Activated CD8-positive, alpha-beta memory T cell treated with anti-CD3 and anti-CD28 coated beads, Interleukin-2, amount 50 U/mL, for 4 hours (primary cell): Measurements from ENCODE around the gene GKN2.
"Not testable (repeated sequence)": the region's sequence is repeated elsewhere in the genome, so short reads cannot be mapped to it uniquely, and the experiment has no call there.

Experiments used
- DNase-seq: peaks from one replicate; pipeline ENCODE4 v3.0.0-alpha.2; 2020

Gene GKN2

DNA sequence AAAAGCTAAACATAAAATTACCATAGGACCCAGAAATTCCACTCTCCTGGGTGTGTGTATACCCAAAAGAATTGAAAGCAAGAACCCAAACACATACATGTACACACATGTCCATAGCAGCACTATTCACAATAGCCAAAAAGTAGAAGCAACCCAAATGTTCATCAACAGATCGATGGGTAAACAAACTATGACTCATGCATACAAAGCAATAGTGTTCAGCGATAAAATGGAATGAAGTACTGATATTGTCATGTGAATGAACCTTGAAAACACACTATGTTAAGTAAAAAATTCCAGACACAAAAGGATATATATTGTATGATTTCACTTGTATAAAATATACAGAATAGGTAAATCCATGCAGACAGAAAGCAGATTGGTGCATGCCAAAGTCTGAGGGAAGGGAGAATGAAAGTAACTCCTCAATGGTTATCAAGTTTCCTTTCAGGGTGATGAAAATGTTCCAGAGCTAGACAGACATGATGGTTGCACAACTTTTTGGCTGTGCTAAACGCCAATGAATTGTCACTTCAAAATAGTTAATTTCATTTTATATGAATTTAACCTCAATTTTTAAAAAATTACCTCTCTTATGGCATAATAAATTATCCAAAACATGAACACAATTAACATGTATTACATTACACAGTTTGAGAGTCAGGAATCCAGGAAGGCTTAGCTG, 35.5 kb downstream of the GKN2 start:
- no peak for DNase-seq

DNA sequence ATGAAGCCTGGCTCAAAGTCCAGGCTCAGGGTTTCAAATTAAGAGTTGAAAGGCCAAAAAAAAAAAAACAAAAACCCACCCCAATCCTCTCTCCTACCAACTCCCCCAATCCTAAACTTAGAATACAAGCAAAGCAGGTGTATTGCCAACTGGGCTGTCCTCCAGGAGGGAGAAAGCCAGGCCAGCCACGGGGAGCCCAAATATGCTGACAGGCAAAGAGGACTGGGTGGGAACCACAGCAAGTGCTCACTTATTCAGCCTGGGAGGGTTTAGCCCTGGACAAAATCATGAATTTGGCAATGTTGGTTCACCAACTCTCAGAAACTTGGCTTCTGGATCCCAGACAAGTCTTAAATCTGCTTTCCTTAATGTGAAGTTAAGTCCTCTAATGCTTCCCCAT, 36.5 kb downstream of the GKN2 start:
- no peak for DNase-seq

DNA sequence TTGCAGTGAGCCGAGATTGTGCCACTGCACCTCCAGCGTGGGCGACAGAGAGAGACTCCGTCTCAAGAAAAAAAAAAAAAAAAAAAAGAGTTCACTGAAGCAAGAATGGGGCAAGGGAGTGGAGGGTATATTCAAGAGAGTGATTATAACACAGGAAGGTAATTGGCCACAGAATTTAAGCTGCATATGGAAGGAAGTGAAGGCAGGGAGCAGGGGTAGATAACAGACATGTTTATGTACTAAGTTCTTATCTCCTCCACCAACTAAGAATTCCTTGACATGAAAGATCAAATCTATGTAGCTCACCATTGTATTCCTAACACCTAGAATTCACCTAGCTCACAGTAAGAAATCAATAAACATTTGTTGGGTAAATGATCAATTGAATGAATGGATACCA, 37.3 kb downstream of the GKN2 start:
- DNase-seq = no peak

DNA sequence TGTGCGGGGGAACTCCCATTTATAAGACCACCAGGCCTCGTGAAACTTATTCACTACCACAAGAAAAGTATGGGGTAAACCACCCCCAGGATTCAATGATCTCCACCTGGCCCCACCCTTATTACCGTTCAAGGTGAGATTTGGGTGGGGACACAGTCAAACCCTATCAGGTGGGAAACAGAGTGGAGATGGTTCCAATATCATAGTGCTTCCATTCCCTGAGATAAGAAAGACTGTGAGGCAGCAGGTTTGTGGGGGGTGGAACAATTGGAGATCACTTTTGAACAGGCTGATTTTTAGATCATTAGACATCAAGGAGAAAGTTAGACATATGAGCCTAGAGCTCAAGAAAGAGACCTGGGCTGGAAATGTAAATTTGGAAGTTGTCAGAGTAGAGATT, 39.3 kb downstream of the GKN2 start:
- no peak for DNase-seq

DNA sequence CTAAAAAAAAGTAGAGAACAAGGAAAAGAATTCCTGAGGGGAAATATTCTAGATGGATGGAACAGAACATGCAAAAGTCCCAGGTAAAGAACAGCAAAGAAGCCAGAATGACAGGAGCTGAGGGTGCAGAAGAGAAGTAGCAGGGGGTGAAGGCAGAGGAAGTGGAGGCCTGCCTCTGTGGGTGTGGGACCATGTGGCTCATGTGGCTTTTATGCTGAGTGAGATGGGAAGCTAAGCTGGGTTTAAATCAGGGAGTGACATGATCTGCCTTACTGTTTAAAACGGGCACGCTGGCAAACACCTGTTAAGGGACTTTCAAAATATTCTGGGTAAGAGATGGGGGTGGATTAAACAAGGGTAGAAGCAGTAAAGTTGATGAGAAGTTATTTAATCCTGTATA, 40.0 kb downstream of the GKN2 start:
- DNase-seq = no peak

DNA sequence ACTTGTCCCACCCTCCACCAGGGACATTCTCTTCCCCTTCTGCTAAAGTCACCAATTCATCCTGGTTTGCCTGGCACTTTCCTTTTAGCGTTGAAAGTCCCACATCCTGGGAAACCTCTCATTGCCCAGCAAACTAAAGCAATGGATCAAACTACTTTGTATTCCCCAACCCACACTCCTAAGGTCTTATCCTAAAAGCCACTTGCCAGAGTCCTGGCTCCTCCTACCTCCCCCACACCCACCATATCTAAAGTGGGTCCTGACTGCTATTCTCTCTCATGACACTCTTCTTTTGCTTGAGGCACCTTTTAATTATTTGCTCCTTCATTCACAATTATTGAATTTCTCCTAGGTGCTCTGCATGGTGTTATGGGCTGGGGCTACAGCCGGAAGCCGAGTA, 40.6 kb downstream of the GKN2 start:
- no peak for DNase-seq

DNA sequence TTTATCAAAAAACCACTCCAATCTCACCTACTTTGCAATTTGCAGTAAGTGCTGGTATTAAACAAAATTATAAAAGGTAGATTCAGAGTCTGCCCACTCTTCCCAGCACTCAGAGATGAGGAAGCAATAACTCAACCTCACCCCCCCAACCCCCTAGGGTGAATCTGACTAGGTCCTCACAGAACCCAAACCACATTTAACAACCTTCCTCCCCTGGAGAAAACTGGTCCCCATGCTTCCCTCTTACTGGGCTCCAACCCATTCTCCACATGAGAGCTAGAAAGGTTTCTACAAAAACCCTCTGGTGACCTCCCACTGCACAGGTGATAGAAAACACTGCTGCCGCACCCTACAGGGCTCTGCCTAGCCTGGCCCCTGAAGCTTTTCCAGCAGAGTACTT, 41.0 kb downstream of the GKN2 start:
- no peak for DNase-seq

DNA sequence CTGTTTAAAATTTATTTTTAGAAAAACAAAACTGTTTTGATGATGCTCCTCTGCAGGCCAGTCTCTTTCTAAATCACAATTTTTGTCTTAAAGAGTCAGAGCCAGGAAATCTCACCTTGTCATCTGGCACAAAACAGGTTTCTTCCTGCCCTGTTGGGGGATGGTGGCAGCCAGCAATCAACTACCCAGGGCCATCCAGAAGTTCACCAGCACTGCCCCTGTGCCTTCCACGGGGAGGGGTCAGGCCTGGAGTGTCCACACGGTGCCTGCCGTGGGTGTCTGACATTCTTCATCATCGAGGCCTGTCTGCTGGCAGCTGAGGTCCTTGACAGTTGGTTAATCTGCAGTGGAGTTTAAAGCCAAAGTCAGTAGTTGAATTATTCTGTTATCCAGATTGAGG, 41.4 kb downstream of the GKN2 start:
- DNase-seq = no peak

DNA sequence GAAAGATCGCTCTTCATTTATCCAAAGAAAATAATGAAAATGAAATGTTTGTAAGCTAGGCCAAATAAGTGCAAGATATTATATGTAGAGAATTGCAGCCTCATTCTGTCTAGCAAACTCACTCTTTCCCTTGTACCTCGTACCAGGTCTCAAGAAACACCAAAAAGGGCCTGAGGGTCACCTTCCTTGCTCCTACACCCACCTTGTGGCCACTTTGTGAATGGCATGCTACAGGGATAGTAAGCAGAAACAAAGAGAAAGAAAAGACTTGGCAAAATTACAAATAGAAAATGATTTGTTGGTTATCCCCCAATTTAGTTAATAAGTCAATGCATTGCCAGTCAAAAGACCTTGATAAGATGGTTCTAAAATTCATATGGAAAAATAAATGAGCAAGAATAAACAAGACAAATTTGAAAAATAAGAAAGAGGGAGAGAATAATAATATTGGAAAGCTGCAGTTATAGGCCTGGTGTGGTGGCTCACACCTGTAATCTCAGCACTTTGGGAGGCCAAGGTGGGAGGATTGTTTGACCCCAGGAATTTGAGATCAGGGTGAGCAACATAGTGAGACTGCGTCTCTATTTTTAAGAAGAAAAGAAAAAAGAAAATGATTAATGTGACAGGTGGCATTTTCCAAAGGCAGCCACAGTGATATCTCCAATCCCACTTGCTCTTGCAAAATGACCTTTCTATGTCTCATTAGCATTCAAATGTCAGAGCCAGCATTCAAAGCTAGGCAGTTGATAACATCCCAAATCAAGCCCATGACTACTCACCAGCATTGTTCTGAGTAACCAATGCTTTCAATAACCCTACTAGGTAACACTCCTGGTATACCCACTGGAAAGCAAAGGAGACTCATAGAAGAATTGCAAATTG, 42.7 kb downstream of the GKN2 start:
- peak; percentile 73 for DNase-seq

DNA sequence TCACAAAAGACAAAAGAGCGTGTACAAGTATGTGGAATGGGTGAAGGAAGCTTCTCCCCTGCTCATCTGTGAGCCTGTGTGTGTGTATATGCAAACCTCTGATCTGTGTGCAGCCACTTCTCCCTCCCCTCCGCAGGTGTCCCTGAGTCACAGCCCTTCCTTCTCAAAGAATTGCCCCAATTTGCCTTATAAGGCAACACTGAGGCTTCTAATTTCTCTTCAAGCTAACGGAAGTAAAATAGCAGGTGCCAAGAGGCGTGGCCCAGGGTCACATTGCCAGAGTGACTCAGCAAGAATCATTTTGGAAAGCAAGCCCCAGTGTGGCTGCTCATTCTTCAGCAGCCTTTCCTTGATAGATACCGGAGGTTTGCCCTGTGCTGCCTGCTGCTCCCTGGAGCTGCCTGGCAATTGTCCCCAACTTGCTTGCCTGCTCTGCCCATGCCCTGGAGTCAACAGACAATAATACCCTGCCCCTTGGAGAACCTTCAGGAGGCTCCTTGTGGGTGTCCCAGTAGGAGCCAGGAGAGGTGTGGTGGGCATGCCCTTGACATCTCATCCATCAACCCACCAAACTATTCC, 44.2 kb downstream of the GKN2 start:
- DNase-seq = peak; percentile 81

DNA sequence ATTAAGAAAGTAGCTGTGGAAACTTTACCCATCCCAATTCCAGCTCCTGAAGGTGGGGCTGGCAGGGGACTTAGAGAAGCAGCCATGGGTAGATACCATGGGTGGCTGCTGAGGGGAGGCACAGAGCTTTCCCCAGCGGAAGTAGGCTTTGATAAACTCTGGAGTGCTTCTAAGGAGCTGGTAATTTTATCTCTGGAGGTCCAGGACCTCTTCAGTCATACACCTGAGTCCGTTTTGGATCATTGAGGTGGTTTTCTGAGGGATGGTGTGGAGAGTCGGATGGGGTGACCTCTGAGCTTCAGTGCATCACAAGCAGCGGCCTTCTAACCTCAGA, 44.8 kb downstream of the GKN2 start:
- DNase-seq = no peak

DNA sequence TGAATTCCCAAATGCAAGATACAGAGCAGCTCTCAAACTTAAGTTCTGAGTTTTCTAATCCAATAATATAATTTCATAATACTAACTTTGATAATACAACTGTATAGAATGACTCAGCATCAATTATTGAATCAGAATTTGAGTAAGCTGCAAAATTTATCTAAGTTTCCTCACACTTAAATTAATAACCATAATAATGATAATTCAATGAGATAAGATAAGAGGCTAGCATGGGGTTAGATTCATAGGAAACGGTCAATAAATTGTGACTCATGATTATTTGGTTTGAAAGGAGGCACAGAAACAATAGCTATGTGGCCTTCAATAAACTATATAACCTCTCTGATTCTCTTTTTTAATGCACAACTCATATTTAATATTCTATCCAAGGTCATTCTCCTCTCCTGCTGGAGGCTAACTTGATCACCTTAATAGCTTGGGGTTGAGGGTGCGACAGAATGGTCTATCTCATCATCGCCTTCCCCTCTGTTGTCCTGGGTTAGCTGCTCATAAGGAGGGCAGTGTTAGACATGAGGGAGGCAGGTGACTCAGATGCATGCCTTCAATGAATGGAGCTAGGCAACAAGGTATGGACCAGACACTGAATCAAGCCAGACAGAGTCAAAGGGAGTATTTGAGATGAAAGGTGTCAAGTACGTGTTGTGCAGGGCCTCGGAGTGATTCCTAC, 45.3 kb downstream of the GKN2 start:
- DNase-seq = no peak

DNA sequence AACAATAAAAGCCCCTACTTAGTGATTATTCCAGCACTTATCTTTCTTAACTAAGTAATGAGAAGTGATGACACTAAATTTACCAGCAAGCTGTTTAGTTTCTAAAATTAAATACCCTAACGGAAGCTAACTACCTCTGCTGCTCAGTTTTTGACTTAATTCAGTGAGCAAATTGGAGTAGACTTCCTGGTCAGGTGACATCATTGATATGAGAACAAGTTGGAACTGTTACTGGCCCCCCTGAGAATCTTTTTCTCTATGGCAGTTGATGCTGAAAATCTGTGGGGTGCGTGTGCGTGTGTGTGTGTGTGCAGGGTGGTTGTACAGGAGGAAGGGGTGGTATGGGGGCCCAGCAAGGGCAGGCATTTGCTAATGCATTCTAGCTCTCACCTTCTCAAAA, 46.0 kb downstream of the GKN2 start:
- DNase-seq = no peak

DNA sequence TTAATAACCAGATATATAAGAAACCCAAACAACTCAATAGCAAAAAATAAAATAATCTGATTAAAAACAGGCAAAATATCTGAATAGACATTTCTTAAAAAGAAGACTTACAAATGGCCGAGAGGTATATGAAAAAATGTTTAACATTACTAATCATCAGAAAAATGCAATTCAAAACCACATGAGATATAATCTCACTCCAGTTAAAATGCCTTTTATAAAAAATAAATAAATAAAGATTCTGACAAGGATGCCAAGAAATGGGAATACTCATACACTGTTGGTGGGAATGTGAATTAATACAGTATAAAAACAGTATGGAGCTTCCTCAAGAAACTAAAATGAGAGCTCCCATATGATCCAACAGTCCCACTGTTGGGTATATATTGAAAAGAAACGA, 47.6 kb downstream of the GKN2 start:
- DNase-seq = no peak

DNA sequence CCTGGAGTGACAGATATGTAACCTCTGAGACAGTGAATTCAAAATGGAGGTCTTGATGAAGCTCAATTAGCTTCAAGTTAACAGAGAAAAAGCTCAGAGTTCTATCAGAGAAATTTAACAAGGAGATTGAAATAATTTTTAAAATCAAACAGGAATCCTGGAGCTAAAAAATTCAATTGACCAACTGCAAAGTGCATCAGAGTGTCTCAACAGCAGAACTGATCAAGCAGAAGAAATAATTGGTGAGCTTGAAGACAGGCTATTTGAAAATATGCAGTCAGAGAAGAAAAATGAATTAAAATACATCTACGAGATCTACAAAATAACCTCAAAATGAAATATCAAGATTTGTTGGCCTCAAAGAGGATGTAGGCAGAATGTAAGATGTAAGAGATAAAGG, 51.1 kb downstream of the GKN2 start:
- no peak for DNase-seq

DNA sequence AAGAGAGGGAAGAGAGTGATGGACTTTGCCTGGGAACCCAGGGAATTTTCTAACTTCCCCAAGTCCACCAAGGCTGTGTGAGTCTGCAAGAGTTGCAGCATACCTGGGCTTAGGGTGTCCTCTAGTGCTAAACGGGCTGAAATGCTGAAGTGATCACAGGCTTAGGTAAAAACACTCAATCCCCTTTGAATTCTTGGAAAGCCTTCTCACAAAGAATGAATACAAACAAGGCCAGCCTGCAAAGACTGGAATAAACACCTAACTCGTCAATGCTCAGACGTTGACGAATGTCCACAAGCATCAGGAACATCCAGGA, 51.5 kb downstream of the GKN2 start:
- no peak for DNase-seq

DNA sequence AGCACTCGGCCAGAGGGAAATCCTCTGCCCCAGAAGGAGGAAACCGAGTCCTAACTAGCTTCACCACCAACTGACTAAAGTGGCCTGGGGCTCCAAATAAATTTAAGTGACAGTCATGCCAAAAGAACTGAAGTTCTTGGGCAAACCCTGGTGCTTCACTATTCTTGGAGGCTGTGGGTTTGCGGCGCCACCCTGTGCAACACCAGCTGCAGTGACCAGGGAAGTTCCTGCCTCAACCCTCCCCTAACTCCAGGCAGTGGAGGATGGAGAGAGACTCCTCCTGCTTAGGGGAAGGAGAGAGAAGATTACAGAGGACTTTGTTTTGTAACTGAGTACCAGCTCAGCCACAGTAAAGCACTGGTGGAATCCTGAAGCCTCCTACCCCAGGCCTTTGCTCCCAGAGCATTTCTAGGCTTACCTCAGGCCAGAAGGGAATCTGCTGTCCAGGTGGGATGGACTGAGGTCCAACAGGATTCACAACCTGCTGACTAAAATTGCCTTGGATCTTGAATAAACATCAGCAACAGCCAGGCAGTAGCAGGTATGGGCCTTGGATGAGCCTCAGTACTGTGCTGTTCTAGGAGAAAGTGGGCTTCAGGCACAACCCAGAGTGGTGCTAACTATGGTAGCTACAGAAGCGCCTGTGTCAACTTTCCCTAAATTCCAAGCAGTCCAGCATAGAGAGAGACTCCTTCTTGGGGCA, 52.0 kb downstream of the GKN2 start:
- DNase-seq = no peak

DNA sequence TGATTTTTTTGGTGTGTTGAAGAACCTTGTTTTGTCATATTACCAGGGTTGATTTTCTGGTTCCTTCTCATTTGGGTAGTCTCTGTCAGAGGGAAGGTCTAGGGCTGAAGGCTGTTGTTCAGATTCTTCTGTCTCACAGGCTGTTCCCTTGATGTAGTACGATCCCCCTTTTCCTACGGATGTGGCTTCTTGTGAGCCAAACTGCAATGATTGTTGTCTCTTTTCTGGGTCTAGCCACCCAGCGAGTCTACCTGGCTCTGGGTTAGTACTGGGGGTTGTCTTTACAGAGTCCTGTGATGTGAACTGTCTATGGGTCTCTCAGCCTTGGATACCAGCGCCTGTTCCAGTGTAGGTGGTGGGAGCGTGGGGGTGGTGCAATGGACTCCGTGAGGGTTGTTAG, 56.7 kb downstream of the GKN2 start:
- DNase-seq = not testable (repeated sequence)
